Subcutaneous abdominal adipose tissue (tissue), 5 donors: Measurements from ENCODE around the gene LYRM1.
"Not testable (repeated sequence)": the region's sequence is repeated elsewhere in the genome, so short reads cannot be mapped to it uniquely, and the experiment has no call there.

Source experiments
- H3K27ac ChIP-seq: one replicate; pipeline ENCODE4 v1.7.0; 2013; ENCODE audit warnings: low read depth, mild to moderate bottlenecking, inconsistent platforms, low read length, moderate library complexity
- H3K27me3 ChIP-seq, 5 donors: one replicate each; pipeline ENCODE4 v1.7.0; 2013; ENCODE audit warnings: low read length in 5 of 5, inconsistent platforms in 1 of 5; ENCODE audit not compliant: control insufficient read depth in 5 of 5, insufficient read depth in 4 of 5
- H3K36me3 ChIP-seq, 5 donors: one replicate each; pipeline ENCODE4 v1.7.0; 2013; ENCODE audit warnings: low read length in 5 of 5; ENCODE audit not compliant: control insufficient read depth in 5 of 5, insufficient read depth in 5 of 5
- H3K4me1 ChIP-seq, 5 donors: one replicate each; pipeline ENCODE4 v1.7.0; 2013; ENCODE audit warnings: low read length in 5 of 5, mild to moderate bottlenecking in 3 of 5, moderate library complexity in 1 of 5; ENCODE audit not compliant: control insufficient read depth in 5 of 5, insufficient read depth in 5 of 5
- H3K4me3 ChIP-seq, 5 donors: one replicate each; pipeline ENCODE4 v1.7.0; 2013; ENCODE audit warnings: low read length in 5 of 5, low read depth in 1 of 5
- H3K9ac ChIP-seq, 5 donors: one replicate each; pipeline ENCODE4 v1.7.0; 2013; ENCODE audit warnings: low read length in 5 of 5, mild to moderate bottlenecking in 4 of 5, moderate library complexity in 3 of 5
- H3K9me3 ChIP-seq, 5 donors: one replicate each; pipeline ENCODE4 v1.7.0; 2013; ENCODE audit warnings: low read length in 5 of 5; ENCODE audit not compliant: control insufficient read depth in 5 of 5
- donor health status: healthy.
- donor health status: healthy.
- donor health status: healthy.
- donor health status: healthy.
- donor health status: healthy.

LYRM1 gene

GRCh38 chr16:20925751-20926150, 25.2 kb downstream of the LYRM1 start:
- H3K36me3 ChIP-seq, result peaks cover 0 to 10% (median 5%) of the 10 kb centered on the region in 5 donors
- no peak overlapping the region for H3K9ac ChIP-seq
- H3K27ac ChIP-seq, result no peak overlapping the region
- H3K4me1 ChIP-seq, result peaks cover 2 to 16% (median 10%) of the 10 kb centered on the region in 5 donors
- no peaks in the 10 kb centered on the region for H3K9me3 ChIP-seq
- H3K4me3 ChIP-seq, result no peak overlapping the region
- no peaks in the 10 kb centered on the region for H3K27me3 ChIP-seq

DNA sequence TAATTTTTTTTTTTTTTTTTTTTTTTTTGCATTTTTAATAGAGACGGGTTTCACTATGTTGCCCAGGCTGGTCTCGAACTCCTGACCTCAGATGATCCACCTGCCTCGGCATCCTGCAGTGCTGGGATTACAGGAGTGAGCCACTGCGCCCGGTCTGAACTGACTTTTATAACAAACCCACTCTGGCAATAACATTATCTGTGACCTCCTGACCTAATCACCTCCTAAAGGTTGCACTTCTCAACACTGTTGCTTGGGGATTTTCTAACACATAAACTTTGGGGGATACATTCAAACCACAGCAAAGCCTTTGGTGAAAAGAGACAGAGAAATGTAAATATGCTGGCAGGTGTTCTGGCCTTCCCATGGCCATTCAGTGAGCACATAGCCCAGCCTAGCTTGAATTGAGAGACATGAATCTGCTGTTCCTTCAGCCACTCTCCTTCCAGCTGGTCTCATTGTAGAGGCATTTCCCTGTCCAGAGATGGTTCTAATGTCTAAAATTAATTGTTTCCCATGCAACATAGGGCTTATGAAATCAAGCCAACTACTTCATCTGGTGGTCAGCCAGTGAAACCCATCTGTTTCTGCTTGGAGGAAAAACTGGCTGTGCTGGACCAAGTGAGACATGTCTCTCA, 28.3 kb downstream of the LYRM1 start:
- Histone ChIP-seq H3K4me3 (no peak overlapping the region), H3K9me3 (no peaks in the 10 kb centered on the region), H3K4me1 (peaks cover 3 to 25% (median 17%) of the 10 kb centered on the region in 5 donors), H3K27me3 (no peaks in the 10 kb centered on the region), H3K9ac (no peak overlapping the region), H3K27ac (no peak overlapping the region), H3K36me3 (peaks cover 0 to 10% (median 5%) of the 10 kb centered on the region in 5 donors)

DNA sequence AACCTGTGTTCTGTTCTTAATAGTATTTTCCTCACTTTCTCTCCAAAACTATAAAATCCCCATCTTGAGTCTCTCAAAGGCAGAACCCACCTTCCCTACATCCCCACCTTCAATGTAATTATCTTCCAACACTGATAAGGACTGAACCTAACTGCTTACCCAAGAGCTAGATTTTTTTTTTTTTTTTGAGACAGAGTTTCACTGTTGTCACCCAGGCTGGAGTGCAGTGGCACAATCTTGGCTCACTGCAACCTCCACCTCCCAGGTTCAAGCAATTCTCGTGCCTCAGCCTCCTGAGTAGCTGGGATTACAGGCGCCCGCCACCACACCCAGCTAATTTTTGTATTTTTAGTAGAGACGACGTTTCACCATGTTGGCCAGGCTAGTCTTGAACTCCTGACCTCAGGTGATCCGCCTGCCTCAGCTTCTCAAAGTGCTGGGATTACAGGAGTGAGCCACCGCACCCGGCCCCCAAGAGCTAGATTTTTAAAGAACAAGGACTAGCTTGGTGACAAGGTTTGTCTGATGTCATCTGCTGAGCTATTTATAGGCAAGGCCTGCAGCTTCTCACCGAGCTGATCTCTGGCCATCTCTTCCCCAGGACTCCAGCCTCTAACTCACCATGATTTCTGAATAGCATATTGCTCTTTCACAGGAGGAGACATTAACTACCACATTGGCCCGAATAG, 29.2 kb downstream of the LYRM1 start:
- Histone ChIP-seq H3K27ac (peak overlapping the region; percentile 69), H3K4me1 (peaks cover 3 to 25% (median 17%) of the 10 kb centered on the region in 5 donors), H3K9ac (peak overlapping the region in 1 of 5 donors; percentile 46)
- not testable (repeated sequence) for H3K4me3 ChIP-seq, H3K36me3 ChIP-seq, H3K9me3 ChIP-seq, H3K27me3 ChIP-seq

GRCh38 chr16:20930365-20930690, 29.8 kb downstream of the LYRM1 start:
- Histone ChIP-seq H3K27me3 (no peaks in the 10 kb centered on the region), H3K4me3 (no peak overlapping the region), H3K27ac (peak overlapping the region; percentile 69), H3K4me1 (peaks cover 3 to 26% (median 17%) of the 10 kb centered on the region in 5 donors), H3K9ac (peak overlapping the region in 1 of 5 donors; percentile 46), H3K9me3 (no peaks in the 10 kb centered on the region), H3K36me3 (peaks cover 0 to 7% (median 3%) of the 10 kb centered on the region in 5 donors)

DNA sequence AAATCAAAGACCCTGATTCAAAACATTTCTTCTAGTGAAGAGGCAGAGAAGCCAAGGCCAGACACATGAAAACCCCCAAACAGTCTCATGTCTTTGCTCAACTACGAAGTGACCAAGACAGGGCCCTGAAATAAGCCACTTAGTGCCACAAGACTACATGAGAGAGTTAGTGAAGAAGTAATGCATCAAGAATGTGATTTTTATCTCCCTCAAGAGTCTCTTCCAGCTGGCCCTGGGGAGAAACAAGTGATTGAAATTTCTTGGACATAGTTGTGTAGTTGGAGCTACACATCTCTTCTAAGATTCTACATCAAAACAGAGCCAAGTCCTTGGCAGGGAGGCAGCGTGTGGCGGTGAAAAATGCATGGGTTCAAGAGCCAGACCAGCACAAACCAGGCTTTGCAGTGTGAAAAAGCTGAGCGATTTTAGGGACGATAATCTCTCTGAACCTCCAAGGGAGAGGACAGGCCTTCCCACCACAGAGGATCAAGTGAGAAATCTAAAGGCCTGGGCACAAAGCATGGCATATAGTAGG, 30.6 kb downstream of the LYRM1 start:
- Histone ChIP-seq H3K4me3 (no peak overlapping the region), H3K36me3 (no peaks in the 10 kb centered on the region), H3K9me3 (no peaks in the 10 kb centered on the region), H3K27me3 (no peaks in the 10 kb centered on the region), H3K9ac (no peak overlapping the region), H3K4me1 (peaks cover 3 to 26% (median 17%) of the 10 kb centered on the region in 5 donors), H3K27ac (peak overlapping the region; percentile 69)

DNA sequence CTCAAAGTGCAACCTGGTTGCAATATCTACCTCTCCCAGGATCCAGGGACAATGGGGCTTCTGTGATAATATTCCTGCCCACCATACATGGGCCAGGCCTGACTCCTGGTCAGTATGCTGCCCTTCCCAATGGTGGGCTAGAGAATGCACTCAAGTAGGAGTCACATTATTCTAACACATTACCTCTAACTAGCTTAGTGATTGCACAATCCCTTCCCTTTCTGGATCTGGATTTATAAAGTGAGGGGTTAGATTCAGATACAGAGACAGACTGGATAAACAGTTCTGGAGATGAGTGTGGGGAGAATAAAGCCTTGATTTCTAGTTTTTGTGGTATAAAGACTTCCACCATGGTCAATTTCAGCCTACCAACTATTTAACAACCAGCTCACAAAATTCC, 33.0 kb downstream of the LYRM1 start:
- H3K36me3 ChIP-seq, result no peaks in the 10 kb centered on the region
- H3K4me3 ChIP-seq, result no peak overlapping the region

DNA sequence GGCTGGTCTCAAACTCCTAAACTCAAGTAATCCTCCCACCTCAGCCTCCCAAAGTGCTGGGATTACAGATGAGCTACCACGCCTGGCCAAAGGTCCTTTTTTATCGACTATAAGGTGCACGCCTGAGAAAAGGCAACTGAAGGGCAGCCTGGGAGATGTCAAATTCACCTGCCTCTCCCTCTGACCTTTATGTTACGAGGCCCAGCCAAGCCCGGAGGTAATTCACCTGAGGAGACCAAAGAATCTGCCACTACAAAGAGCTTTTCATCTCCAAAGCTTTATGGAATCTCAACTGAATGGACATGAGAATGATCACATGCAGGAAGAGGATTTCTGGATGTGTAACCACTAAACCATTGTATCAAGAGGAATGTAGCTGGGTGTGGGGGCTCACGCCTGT, 37.2 kb downstream of the LYRM1 start:
- no peaks in the 10 kb centered on the region for H3K9me3 ChIP-seq
- no peak overlapping the region for H3K9ac ChIP-seq
- H3K36me3 ChIP-seq, result no peaks in the 10 kb centered on the region
- H3K4me3 ChIP-seq, result no peak overlapping the region
- H3K27ac ChIP-seq, result no peak overlapping the region
- H3K4me1 ChIP-seq, result peaks cover 0 to 16% (median 7%) of the 10 kb centered on the region in 5 donors
- no peaks in the 10 kb centered on the region for H3K27me3 ChIP-seq

More for the DNA sequence above, 33.0 kb downstream of the LYRM1 start:
- Histone ChIP-seq H3K4me1 (peaks cover 3 to 30% (median 22%) of the 10 kb centered on the region in 5 donors), H3K27ac (no peak overlapping the region), H3K9ac (no peak overlapping the region), H3K9me3 (no peaks in the 10 kb centered on the region), H3K27me3 (no peaks in the 10 kb centered on the region)

DNA sequence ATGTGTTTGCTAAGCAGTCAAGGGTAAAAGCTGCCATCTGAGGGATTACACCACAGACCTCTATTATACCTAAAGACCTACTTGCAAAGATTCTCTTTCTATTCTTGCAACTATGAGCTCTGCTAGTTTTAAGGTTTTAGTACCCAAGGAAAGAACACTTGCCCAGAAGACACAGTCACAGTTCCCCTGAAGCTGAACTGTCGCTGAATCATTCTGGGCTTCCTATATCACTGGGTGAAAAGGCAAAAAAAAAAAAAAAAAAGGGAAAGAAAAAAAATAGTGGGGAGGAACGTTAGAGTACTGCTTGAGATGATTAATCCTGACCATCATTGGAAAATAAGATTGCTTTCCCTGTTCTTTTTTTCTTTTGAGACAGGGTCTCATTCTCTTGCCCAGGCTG, 37.9 kb downstream of the LYRM1 start:
- Histone ChIP-seq H3K4me1 (peaks cover 0 to 17% (median 7%) of the 10 kb centered on the region in 5 donors), H3K36me3 (no peaks in the 10 kb centered on the region), H3K9ac (no peak overlapping the region), H3K27me3 (no peaks in the 10 kb centered on the region), H3K4me3 (no peak overlapping the region), H3K9me3 (no peaks in the 10 kb centered on the region), H3K27ac (no peak overlapping the region)

- Histone ChIP-seq H3K27ac (no peak overlapping the region), H3K27me3 (no peaks in the 10 kb centered on the region), H3K4me1 (peaks cover 0 to 16% (median 7%) of the 10 kb centered on the region in 5 donors), H3K9me3 (no peaks in the 10 kb centered on the region), H3K4me3 (no peak overlapping the region), H3K9ac (no peak overlapping the region), H3K36me3 (no peaks in the 10 kb centered on the region)
Observed at GRCh38 chr16:20939611-20940010, 39.0 kb downstream of the LYRM1 start.

- Histone ChIP-seq H3K27ac (no peak overlapping the region), H3K36me3 (no peaks in the 10 kb centered on the region), H3K27me3 (no peaks in the 10 kb centered on the region), H3K4me1 (peaks cover 0 to 12% (median 7%) of the 10 kb centered on the region in 5 donors), H3K9ac (no peak overlapping the region), H3K4me3 (no peak overlapping the region), H3K9me3 (no peaks in the 10 kb centered on the region)
Observed at GRCh38 chr16:20940871-20941635, 40.5 kb downstream of the LYRM1 start.
